Naive thymus-derived CD8-positive, alpha-beta T cell (primary cell): Measurements from ENCODE around the gene SH3RF3. TPM values are rescaled to one million over a fixed set of nuclear protein-coding genes. Genes with fewer than 3 reads are reported as not detected.

Experiments
- ATAC-seq, 2 donors: fragments of 150-1000 bp; cut with Tn5 transposase in 1 of 2; sonication (Bioruptor Pico), chemical (Tn5 transposase) in 1 of 2; 1 replicate in 1 of 2; 2 replicates in 1 of 2; pipeline ENCODE4 v1.10.0; 2021; ENCODE audit warnings: mild to moderate bottlenecking in 2 of 2, moderate library complexity in 2 of 2
- POLR2A ChIA-PET: fragments of 350-600 bp; sonication (Branson Sonifier 250); formaldehyde crosslinking; loops from one replicate; lab custom pipeline; 2021; ENCODE audit warnings: antibody characterized with exemption; lab: Charles Lee
- DNase-seq, 10 donors: peaks; one replicate each; pipeline versions ENCODE4 v3.0.0 to v3.0.0-alpha.2; 2020 to 2022
- H3K27ac Mint-ChIP-seq, 10 donors: one replicate each; pipeline ENCODE4 v1.8.0; 2020 to 2022; ENCODE audit warnings: mild to moderate bottlenecking in 10 of 10, mixed read lengths in 10 of 10, moderate library complexity in 4 of 10, inconsistent platforms in 1 of 10
- H3K27me3 Mint-ChIP-seq, 5 donors: one replicate each; pipeline ENCODE4 v1.8.0; 2021 to 2022; ENCODE audit warnings: mixed read lengths in 5 of 5
- H3K36me3 Mint-ChIP-seq, 3 donors: one replicate each; pipeline ENCODE4 v1.8.0; 2020 to 2022; ENCODE audit warnings: mixed read lengths in 3 of 3, mild to moderate bottlenecking in 2 of 3, inconsistent platforms in 1 of 3
- H3K4me1 Mint-ChIP-seq, 4 donors: one replicate each; pipeline ENCODE4 v1.8.0; 2021 to 2022; ENCODE audit warnings: mixed read lengths in 4 of 4
- H3K4me3 Mint-ChIP-seq, 10 donors: one replicate each; pipeline ENCODE4 v1.8.0; 2020 to 2022; ENCODE audit warnings: mild to moderate bottlenecking in 10 of 10, mixed read lengths in 10 of 10, moderate library complexity in 6 of 10, inconsistent platforms in 1 of 10
- H3K9me3 Mint-ChIP-seq, 9 donors: one replicate each; pipeline ENCODE4 v1.8.0; 2020 to 2022; ENCODE audit warnings: mixed read lengths in 9 of 9, mild to moderate bottlenecking in 3 of 9, inconsistent platforms in 1 of 9, moderate library complexity in 1 of 9
- polyA plus RNA-seq, 3 donors: library from polyadenylated mRNA; unstranded; fragments of 300-500 nt; fragmentation: Illumina TruSeq; gene quantifications; one replicate each; pipeline ENCODE4 v1.2.3, GENCODE V29; 2021
- total RNA-seq, 8 experiments: library from RNA in 2 of 8; stranded (reverse) in 2 of 8; gene quantifications; one replicate each; pipeline ENCODE4 v1.2.3 and lab custom pipeline; 2021 to 2026

The SH3RF3 gene
- total and polyA plus RNA-seq, 5 experiments from 2014 or later = 0.39 to 15.1 (median 4.4) TPM

DNA sequence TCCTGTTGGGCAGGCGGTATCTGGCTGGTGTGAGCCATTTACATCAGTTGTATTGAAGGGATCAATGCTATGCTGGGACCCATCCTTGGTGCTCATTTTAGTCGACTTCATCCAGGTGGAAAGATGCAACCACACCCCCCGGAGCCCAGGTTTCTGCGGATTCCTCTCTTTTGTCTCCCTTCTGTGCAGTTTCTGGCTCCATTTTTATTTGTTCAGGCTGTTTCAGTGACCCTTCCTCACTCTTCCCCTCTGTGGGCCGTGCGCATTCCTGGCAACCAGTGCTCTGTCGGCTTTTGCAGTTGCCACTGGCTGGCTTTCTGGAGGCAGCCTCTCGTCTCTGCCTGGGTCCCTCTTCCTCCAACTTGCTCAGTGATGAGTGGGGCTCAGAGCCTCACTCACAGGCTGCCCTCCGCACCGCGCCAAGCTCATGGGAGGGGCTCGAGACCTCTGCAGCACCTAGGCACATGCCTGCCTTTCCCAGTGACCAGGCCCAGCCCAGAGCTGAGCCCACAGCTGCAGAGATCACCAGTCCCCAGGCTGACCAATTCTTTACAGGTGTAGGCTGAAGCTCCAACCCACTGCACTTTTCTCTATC, 12.1 kb downstream of the SH3RF3 start:
- no peak for DNase-seq
- POLR2A ChIA-PET = no interaction called here
- ATAC-seq = no peak
- Mint-ChIP-seq H3K4me1 (peaks cover 35 to 66% (median 56%) of the 10 kb centered on the region in 4 donors), H3K4me3 (no peak overlapping the region), H3K36me3 (peaks cover 0 to 4% (median 0%) of the 10 kb centered on the region in 3 donors), H3K27ac (peak overlapping the region in 3 of 10 donors; percentile 1 to 61 (median 18)), H3K27me3 (peaks cover 0 to 1% (median 0%) of the 10 kb centered on the region in 5 donors), H3K9me3 (no peaks in the 10 kb centered on the region)

GRCh38 chr2:109141727-109142283, 12.8 kb downstream of the SH3RF3 start:
- Mint-ChIP-seq H3K9me3 (no peaks in the 10 kb centered on the region), H3K4me1 (peaks cover 35 to 62% (median 52%) of the 10 kb centered on the region in 4 donors), H3K4me3 (no peak overlapping the region), H3K36me3 (peaks cover 0 to 4% (median 0%) of the 10 kb centered on the region in 3 donors), H3K27ac (peak overlapping the region in 2 of 10 donors; percentile 20 to 61), H3K27me3 (peaks cover 0 to 1% (median 0%) of the 10 kb centered on the region in 5 donors)
- no peak for ATAC-seq
- POLR2A ChIA-PET = no interaction called here
- DNase-seq = no peak

- ATAC-seq = no peak
- POLR2A ChIA-PET = no interaction called here
- DNase-seq = no peak
- Mint-ChIP-seq H3K27ac (peak overlapping the region in 5 of 10 donors; percentile 37 to 75 (median 57)), H3K4me3 (peak overlapping the region in 1 of 10 donors; percentile 8), H3K9me3 (no peaks in the 10 kb centered on the region), H3K4me1 (peaks cover 35 to 59% (median 48%) of the 10 kb centered on the region in 4 donors), H3K27me3 (peaks cover 0 to 1% (median 0%) of the 10 kb centered on the region in 5 donors), H3K36me3 (peaks cover 0 to 4% (median 0%) of the 10 kb centered on the region in 3 donors)
Observed at GRCh38 chr2:109142416-109143210, 13.6 kb downstream of the SH3RF3 start.

GRCh38 chr2:109143214-109144187, 14.5 kb downstream of the SH3RF3 start:
- POLR2A ChIA-PET = interaction anchor here (1.0 kb wide), 1 partner anchor 112 kb away, joined by 3 read pairs; no protein-coding TSS in a partner anchor
- ATAC-seq (peak; percentile 70), DNase-seq (peak in 2 of 10 donors; percentile 38 to 46)
- Mint-ChIP-seq H3K4me1 (peaks cover 33 to 60% (median 42%) of the 10 kb centered on the region in 4 donors), H3K9me3 (no peaks in the 10 kb centered on the region), H3K4me3 (peak overlapping the region in 9 of 10 donors; percentile 1 to 76 (median 39)), H3K27ac (peak overlapping the region in 9 of 10 donors; percentile 20 to 87 (median 70)), H3K36me3 (peaks cover 0 to 4% (median 0%) of the 10 kb centered on the region in 3 donors), H3K27me3 (peaks cover 0 to 1% (median 0%) of the 10 kb centered on the region in 5 donors)

GRCh38 chr2:109144271-109144670, 15.3 kb downstream of the SH3RF3 start:
- H3K4me1 Mint-ChIP-seq = peaks cover 28 to 62% (median 37%) of the 10 kb centered on the region in 4 donors

DNA sequence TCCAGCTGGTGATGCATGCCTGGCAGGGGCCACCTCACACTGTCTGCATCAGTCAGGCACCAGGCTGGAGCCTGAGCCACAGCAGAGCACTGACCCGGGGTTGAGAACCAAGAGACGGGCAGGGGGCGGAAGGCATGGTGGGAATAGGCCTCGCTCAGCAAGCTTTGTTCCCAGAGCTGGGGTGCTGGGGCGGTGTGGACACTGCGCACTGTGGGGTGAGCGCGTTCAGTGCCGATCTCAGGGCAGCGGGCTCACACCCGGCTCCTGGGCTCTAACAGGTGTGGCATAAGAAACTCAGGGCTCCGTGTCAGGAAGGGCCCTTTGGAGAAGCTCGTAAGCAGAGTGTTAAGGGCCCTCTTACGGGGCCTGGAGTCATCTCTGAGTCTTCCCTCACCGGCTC, 15.7 kb downstream of the SH3RF3 start:
- Mint-ChIP-seq H3K4me3 (peak overlapping the region in 5 of 10 donors; percentile 39 to 66 (median 48)), H3K36me3 (peaks cover 0 to 3% (median 0%) of the 10 kb centered on the region in 3 donors), H3K4me1 (peaks cover 29 to 66% (median 37%) of the 10 kb centered on the region in 4 donors), H3K27me3 (peaks cover 0 to 1% (median 0%) of the 10 kb centered on the region in 5 donors), H3K27ac (peak overlapping the region in 7 of 10 donors; percentile 56 to 92 (median 82)), H3K9me3 (no peaks in the 10 kb centered on the region)
- DNase-seq = no peak
- peak in 1 of 2 donors; percentile 23 for ATAC-seq
- POLR2A ChIA-PET = interaction anchor here (1.0 kb wide), 1 partner anchor 113 kb away, joined by 3 read pairs; no protein-coding TSS in a partner anchor

More at GRCh38 chr2:109144271-109144670, 15.3 kb downstream of the SH3RF3 start:
- peaks cover 0 to 4% (median 0%) of the 10 kb centered on the region in 3 donors for H3K36me3 Mint-ChIP-seq
- H3K27ac Mint-ChIP-seq = peak overlapping the region in 8 of 10 donors; percentile 56 to 92 (median 80)
- ATAC-seq (peak; percentile 91 to 99), DNase-seq (peak in 6 of 10 donors; percentile 17 to 70 (median 57))
- no peaks in the 10 kb centered on the region for H3K9me3 Mint-ChIP-seq
- peak overlapping the region in 9 of 10 donors; percentile 19 to 66 (median 44) for H3K4me3 Mint-ChIP-seq
- peaks cover 0 to 1% (median 0%) of the 10 kb centered on the region in 5 donors for H3K27me3 Mint-ChIP-seq
- POLR2A ChIA-PET = interaction anchor here (1.0 kb wide), 1 partner anchor 113 kb away, joined by 3 read pairs; no protein-coding TSS in a partner anchor

- Mint-ChIP-seq H3K4me1 (peaks cover 34 to 72% (median 41%) of the 10 kb centered on the region in 4 donors), H3K4me3 (peak overlapping the region in 2 of 10 donors; percentile 19 to 36), H3K9me3 (no peaks in the 10 kb centered on the region), H3K36me3 (peaks cover 0 to 2% (median 0%) of the 10 kb centered on the region in 3 donors), H3K27ac (peak overlapping the region in 7 of 10 donors; percentile 25 to 92 (median 82)), H3K27me3 (peaks cover 0 to 1% (median 0%) of the 10 kb centered on the region in 5 donors)
- POLR2A ChIA-PET = no interaction called here
- DNase-seq (no peak), ATAC-seq (no peak)
Observed at GRCh38 chr2:109145286-109145685, 16.3 kb downstream of the SH3RF3 start.

GRCh38 chr2:109147405-109147804, 18.4 kb downstream of the SH3RF3 start:
- H3K4me3 Mint-ChIP-seq = no peak overlapping the region
- H3K36me3 Mint-ChIP-seq = peaks cover 0 to 2% (median 0%) of the 10 kb centered on the region in 3 donors
- H3K27me3 Mint-ChIP-seq = no peaks in the 10 kb centered on the region
- POLR2A ChIA-PET = no interaction called here
- no peak for DNase-seq
- H3K27ac Mint-ChIP-seq = peak overlapping the region in 4 of 10 donors; percentile 51 to 81 (median 72)
- no peak for ATAC-seq
- H3K9me3 Mint-ChIP-seq = no peaks in the 10 kb centered on the region
- peaks cover 32 to 78% (median 47%) of the 10 kb centered on the region in 4 donors for H3K4me1 Mint-ChIP-seq

- POLR2A ChIA-PET = interaction anchor here (0.5 kb wide), 1 partner anchor 116 kb away, joined by 3 read pairs; no protein-coding TSS in a partner anchor
- DNase-seq = no peak
- no peaks in the 10 kb centered on the region for H3K27me3 Mint-ChIP-seq
- no peaks in the 10 kb centered on the region for H3K36me3 Mint-ChIP-seq
- H3K9me3 Mint-ChIP-seq = no peaks in the 10 kb centered on the region
- no peak overlapping the region for H3K4me3 Mint-ChIP-seq
- H3K4me1 Mint-ChIP-seq = peaks cover 32 to 70% (median 44%) of the 10 kb centered on the region in 4 donors
- no peak for ATAC-seq
- H3K27ac Mint-ChIP-seq = peak overlapping the region in 1 of 10 donors; percentile 36
Observed at GRCh38 chr2:109148117-109148746, 19.2 kb downstream of the SH3RF3 start.

- H3K4me3 Mint-ChIP-seq = peak overlapping the region in 1 of 10 donors; percentile 20
- no peaks in the 10 kb centered on the region for H3K9me3 Mint-ChIP-seq
- peak overlapping the region in 2 of 10 donors; percentile 48 to 62 for H3K27ac Mint-ChIP-seq
- DNase-seq (no peak), ATAC-seq (no peak)
- H3K27me3 Mint-ChIP-seq = no peaks in the 10 kb centered on the region
- peaks cover 30 to 64% (median 39%) of the 10 kb centered on the region in 4 donors for H3K4me1 Mint-ChIP-seq
- POLR2A ChIA-PET = no interaction called here
- no peaks in the 10 kb centered on the region for H3K36me3 Mint-ChIP-seq
Observed at GRCh38 chr2:109148991-109149645, 20.1 kb downstream of the SH3RF3 start.
